Measurements from ENCODE around the gene MIER2.

Gene MIER2

DNA sequence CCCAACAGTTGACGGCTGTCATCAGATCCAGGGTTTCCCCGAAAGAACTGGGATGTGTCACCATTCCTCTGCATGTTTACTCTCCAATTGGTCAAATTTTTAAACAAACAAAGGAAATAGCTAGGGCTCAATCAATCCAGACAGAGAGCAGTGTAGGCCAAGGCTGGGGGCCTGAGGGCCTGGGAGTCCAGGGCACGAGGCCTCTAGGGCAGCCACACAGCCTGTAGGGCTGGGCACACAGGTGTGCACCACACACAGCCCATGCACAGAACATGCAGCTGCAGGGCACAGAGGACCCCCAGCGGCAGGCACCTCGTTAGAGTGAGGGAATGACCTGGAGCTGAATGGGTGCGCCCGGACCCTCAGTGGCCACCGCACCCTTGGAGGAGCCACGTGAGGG, 9.5 kb downstream of the MIER2 start:
- no peaks in the 10 kb centered on the region for H3K27me3 ChIP-seq (ENCODE audit: insufficient read depth, poor library complexity, severe bottlenecking)
- H3K4me3 ChIP-seq (replicated peaks; ENCODE audit: insufficient read depth, low read length) = no peak overlapping the region
- TF ChIP-seq GABPA (IDR thresholded peaks at IDR 0.05; ENCODE audit: low read depth) (no peak), POLR2AphosphoS5 (IDR thresholded peaks at IDR 0.05; ENCODE audit: low read depth) (no peak), REST (IDR thresholded peaks at IDR 0.05; ENCODE audit: insufficient replicate concordance, low read depth) (no peak), CTCF (IDR thresholded peaks at IDR 0.05; ENCODE audit: insufficient read depth, low read length) (no peak), SPI1 (IDR thresholded peaks at IDR 0.05; ENCODE audit: borderline replicate concordance, low read depth) (no peak)
- H3K27ac ChIP-seq (replicated peaks) = no peak overlapping the region
- DNase-seq (ENCODE audit: low read depth in 1 of 2, low spot score in 1 of 2) = no peak

DNA sequence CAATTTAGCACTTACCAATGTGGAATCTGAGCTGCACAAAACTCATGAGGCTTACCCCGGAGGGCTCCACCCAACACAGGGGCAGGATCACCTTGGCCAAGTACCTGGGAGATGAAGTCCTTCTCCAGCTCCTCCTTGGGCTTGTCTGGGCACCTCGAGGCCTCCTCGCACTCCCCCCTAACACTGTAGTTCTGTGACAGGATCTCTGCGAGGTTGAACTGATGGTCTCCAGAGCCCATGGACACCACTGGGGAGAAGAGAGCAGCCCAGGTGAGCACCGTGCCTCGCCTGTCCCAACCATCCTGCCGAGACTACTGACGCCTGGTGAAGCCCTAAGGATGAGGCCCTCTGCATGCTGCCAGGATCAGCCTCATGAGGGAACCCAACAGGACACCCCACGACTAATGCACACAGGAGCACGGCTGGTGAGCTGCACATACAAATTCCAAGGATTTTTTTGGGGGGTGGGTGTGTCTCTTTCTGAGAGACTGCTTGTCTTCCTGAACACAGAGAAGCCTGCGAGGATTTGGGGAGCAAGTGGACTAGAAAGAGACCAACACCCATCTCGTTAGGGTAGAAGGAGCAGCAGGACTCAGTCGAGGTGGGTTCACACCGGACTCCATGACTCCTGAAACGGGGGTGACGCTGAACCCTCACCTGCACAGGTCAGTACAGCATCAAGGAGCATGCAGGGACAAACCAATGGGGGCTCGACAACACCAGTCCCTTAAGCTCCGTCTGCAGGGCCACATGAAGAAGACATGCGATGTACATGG, 10.1 kb downstream of the MIER2 start:
- DNase-seq (ENCODE audit: low read depth in 1 of 2, low spot score in 1 of 2) = no peak

More for the DNA sequence above, 10.1 kb downstream of the MIER2 start:
- H3K27ac ChIP-seq (replicated peaks) = no peak overlapping the region
- TF ChIP-seq GABPA (IDR thresholded peaks at IDR 0.05; ENCODE audit: low read depth) = no peak
- no peak for TF ChIP-seq CTCF (IDR thresholded peaks at IDR 0.05; ENCODE audit: insufficient read depth, low read length)
- TF ChIP-seq POLR2AphosphoS5 (IDR thresholded peaks at IDR 0.05; ENCODE audit: low read depth) = no peak
- TF ChIP-seq REST (IDR thresholded peaks at IDR 0.05; ENCODE audit: insufficient replicate concordance, low read depth) = no peak
- TF ChIP-seq SPI1 (IDR thresholded peaks at IDR 0.05; ENCODE audit: borderline replicate concordance, low read depth) = no peak
- H3K27me3 ChIP-seq (ENCODE audit: insufficient read depth, poor library complexity, severe bottlenecking) = no peaks in the 10 kb centered on the region
- H3K4me3 ChIP-seq (replicated peaks; ENCODE audit: insufficient read depth, low read length) = no peak overlapping the region
